Left lung (tissue), 10 donors: ENCODE measurements around the gene KDM4C. TPM values are rescaled to one million over a fixed set of nuclear protein-coding genes. Genes with fewer than 3 reads are reported as not detected.
"Not testable (repeated sequence)": the region's sequence is repeated elsewhere in the genome, so short reads cannot be mapped to it uniquely, and the experiment has no call there.

Experiments
- ATAC-seq: fragments of 200-7000 bp; cut with Tn5 transposase; one replicate; pipeline ENCODE4 v1.9.1; 2020; ENCODE audit warnings: moderate library complexity
- DNase-seq, 4 donors: peaks; one replicate each; pipeline ENCODE4 v3.0.0-alpha.2; 2013 to 2020
- H3K27ac ChIP-seq, 2 donors: fragments of 200-600 bp; sonication (generic) in 1 of 2; one replicate each; pipeline versions ENCODE4 v1.5.0 to v1.8.0; 2020 to 2021
- H3K27me3 ChIP-seq, 2 donors: fragments of 200-600 bp; sonication (generic) in 1 of 2; one replicate each; pipeline versions ENCODE4 v1.5.0 to v1.8.0; 2020 to 2021
- H3K36me3 ChIP-seq, 2 donors: fragments of 200-600 bp; sonication (generic) in 1 of 2; one replicate each; pipeline versions ENCODE4 v1.5.0 to v1.8.0; 2020 to 2021
- H3K4me1 ChIP-seq, 2 donors: fragments of 200-600 bp; one replicate each; pipeline ENCODE4 v1.8.0; 2021
- H3K4me3 ChIP-seq, 2 donors: fragments of 200-600 bp; sonication (generic) in 1 of 2; one replicate each; pipeline versions ENCODE4 v1.5.0 to v1.8.0; 2020 to 2021; ENCODE audit warnings: mild to moderate bottlenecking in 1 of 2
- H3K9me3 ChIP-seq, 2 donors: fragments of 200-600 bp; sonication (generic) in 1 of 2; one replicate each; pipeline versions ENCODE4 v1.5.0 to v1.8.0; 2020 to 2021
- intact Hi-C, 2 donors: fragments of 100-400 bp; cut with DNase I; formaldehyde crosslinking; loops; one replicate each; pipeline versions ENCODE4 v1.11.2 to v1.14.2; 2022
- polyA plus RNA-seq, 6 donors: library from polyadenylated mRNA; unstranded; fragments of 120-200 nt; gene quantifications; one replicate each; pipeline ENCODE4 v1.2.1, GENCODE V29; 2013; ENCODE audit not compliant: insufficient read length in 6 of 6
- total RNA-seq, 2 donors: library from RNA; stranded (reverse); fragmentation: NEBNext Ultra II Directional; extraction: Animal tissue kit (Norgen Biotek cat#: 25700); gene quantifications; one replicate each; pipeline ENCODE4 v1.2.1, GENCODE V29; 2021
- TF ChIP-seq, protein P1 (sequence below), 2 donors: fragments of 200-600 bp; sonication (generic) in 1 of 2; IDR thresholded peaks; one replicate each; pipeline versions ENCODE4 v1.5.0 to v1.8.0; 2021; ENCODE audit warnings: antibody characterized with exemption in 2 of 2
- donor health status: DM: no; HTN: yes; CAD: no.
- donor health status: DM: no; HTN: no; CAD: no.

Gene KDM4C
- total and polyA plus RNA-seq, 8 donors: 11.7 to 34.8 (median 15.2) TPM

GRCh38 chr9:6793203-6793602 lies 35.4 kb downstream of the KDM4C start:
- intact Hi-C loops: no loop called here
- no peaks in the 10 kb centered on the region for H3K27me3 ChIP-seq
- ATAC-seq (no peak), DNase-seq (no peak)
- no peak overlapping the region for H3K27ac ChIP-seq
- H3K9me3 ChIP-seq: no peaks in the 10 kb centered on the region
- TF ChIP-seq, protein P1, sequence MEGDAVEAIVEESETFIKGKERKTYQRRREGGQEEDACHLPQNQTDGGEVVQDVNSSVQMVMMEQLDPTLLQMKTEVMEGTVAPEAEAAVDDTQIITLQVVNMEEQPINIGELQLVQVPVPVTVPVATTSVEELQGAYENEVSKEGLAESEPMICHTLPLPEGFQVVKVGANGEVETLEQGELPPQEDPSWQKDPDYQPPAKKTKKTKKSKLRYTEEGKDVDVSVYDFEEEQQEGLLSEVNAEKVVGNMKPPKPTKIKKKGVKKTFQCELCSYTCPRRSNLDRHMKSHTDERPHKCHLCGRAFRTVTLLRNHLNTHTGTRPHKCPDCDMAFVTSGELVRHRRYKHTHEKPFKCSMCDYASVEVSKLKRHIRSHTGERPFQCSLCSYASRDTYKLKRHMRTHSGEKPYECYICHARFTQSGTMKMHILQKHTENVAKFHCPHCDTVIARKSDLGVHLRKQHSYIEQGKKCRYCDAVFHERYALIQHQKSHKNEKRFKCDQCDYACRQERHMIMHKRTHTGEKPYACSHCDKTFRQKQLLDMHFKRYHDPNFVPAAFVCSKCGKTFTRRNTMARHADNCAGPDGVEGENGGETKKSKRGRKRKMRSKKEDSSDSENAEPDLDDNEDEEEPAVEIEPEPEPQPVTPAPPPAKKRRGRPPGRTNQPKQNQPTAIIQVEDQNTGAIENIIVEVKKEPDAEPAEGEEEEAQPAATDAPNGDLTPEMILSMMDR (IDR thresholded peaks at IDR 0.05): no peak
- no peak overlapping the region for H3K4me3 ChIP-seq
- H3K4me1 ChIP-seq: peaks cover under 1 to 6% of the 10 kb centered on the region in 2 donors
- peaks cover 0 to 27% of the 10 kb centered on the region in 2 donors for H3K36me3 ChIP-seq

GRCh38 chr9:6794936-6795335 lies 37.2 kb downstream of the KDM4C start:
- H3K27me3 ChIP-seq: no peaks in the 10 kb centered on the region
- DNase-seq (no peak), ATAC-seq (no peak)
- H3K4me1 ChIP-seq: no peaks in the 10 kb centered on the region
- intact Hi-C loops: no loop called here
- TF ChIP-seq, protein P1 (IDR thresholded peaks at IDR 0.05): no peak
- H3K4me3 ChIP-seq: no peak overlapping the region
- H3K9me3 ChIP-seq: no peaks in the 10 kb centered on the region
- H3K27ac ChIP-seq: no peak overlapping the region
- H3K36me3 ChIP-seq: peaks cover 0 to 27% of the 10 kb centered on the region in 2 donors

DNA sequence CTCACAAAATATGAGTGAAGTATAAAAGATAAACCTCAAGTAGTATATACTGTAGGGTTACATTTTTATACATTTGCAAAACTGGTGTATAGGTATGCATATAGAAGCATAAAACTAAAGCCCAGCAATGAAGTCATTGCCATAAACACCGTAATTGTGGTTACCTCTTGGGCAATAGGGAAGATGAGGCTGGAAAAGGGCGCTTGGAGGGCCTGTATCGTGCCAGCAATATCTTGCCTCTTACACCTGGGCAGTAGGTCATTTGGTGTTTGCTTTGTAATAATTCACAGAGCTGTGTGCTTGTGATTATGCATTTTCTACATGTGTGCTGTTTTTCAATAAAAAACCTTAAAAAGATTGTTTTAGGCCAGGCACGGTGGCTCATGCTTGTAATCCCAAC lies 45.2 kb downstream of the KDM4C start:
- H3K36me3 ChIP-seq: peaks cover 0 to 16% of the 10 kb centered on the region in 2 donors
- no peaks in the 10 kb centered on the region for H3K27me3 ChIP-seq
- intact Hi-C loops: no loop called here
- no peak overlapping the region for H3K27ac ChIP-seq
- H3K9me3 ChIP-seq: no peaks in the 10 kb centered on the region
- no peak for DNase-seq
- H3K4me1 ChIP-seq: no peaks in the 10 kb centered on the region
- TF ChIP-seq, protein P1 (IDR thresholded peaks at IDR 0.05): no peak
- no peak for ATAC-seq
- no peak overlapping the region for H3K4me3 ChIP-seq

DNA sequence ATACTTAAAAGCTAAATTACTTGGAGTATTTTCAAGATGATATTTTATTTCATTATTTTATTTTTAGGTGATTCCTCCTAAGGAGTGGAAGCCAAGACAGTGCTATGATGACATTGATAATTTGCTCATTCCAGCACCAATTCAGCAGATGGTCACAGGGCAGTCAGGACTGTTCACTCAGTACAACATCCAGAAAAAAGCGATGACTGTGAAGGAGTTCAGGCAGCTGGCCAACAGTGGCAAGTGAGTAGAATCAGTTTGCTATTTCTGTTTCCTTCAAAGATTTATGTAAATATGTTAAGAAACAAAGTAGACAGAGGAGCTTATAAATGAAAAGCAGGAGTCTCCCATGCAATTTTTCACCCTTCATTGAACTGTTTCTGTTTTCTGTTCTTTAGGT lies 47.8 kb downstream of the KDM4C start:
- intact Hi-C loops: no loop called here
- DNase-seq: peak in 1 of 4 donors; percentile 8
- peaks cover 0 to 16% of the 10 kb centered on the region in 2 donors for H3K36me3 ChIP-seq
- H3K4me1 ChIP-seq: no peaks in the 10 kb centered on the region
- TF ChIP-seq, protein P1 (IDR thresholded peaks at IDR 0.05): no peak
- no peak overlapping the region for H3K27ac ChIP-seq
- no peaks in the 10 kb centered on the region for H3K27me3 ChIP-seq
- no peak overlapping the region for H3K4me3 ChIP-seq
- peak; percentile 16 for ATAC-seq
- H3K9me3 ChIP-seq: no peaks in the 10 kb centered on the region

- H3K9me3 ChIP-seq, H3K27ac ChIP-seq, H3K4me3 ChIP-seq, H3K27me3 ChIP-seq, H3K4me1 ChIP-seq, intact Hi-C loops, DNase-seq, ATAC-seq: not testable (repeated sequence)
- peaks cover 0 to 16% of the 10 kb centered on the region in 2 donors for H3K36me3 ChIP-seq
Observed at GRCh38 chr9:6806318-6806717, 48.5 kb downstream of the KDM4C start.

DNA sequence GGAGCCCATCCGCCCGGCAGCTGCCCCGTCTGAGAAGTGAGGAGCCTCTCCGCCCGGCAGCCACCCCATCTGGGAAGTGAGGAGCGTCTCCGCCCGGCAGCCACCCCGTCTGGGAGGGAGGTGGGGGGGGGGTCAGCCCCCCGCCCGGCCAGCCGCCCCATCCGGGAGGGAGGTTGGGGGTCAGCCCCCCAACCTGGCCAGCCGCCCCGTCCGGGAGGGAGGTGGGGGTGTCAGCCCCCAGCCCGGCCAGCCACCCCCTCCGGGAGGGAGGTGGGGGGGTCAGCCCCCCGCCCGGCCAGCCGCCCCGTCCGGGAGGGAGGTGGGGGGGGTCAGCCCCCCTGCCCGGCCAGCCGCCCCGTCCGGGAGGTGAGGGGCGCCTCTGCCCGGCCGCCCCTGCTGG lies 49.9 kb downstream of the KDM4C start:
- DNase-seq, ATAC-seq, H3K9me3 ChIP-seq, H3K27ac ChIP-seq, intact Hi-C loops, H3K4me3 ChIP-seq, H3K27me3 ChIP-seq, H3K4me1 ChIP-seq: not testable (repeated sequence)
- peaks cover 0 to 16% of the 10 kb centered on the region in 2 donors for H3K36me3 ChIP-seq
